ENCODE data around the gene CD59.
A peak's percentile ranks its signal among the peaks of the same experiment; 100 is the strongest.
"Not testable (repeated sequence)": the region's sequence is repeated elsewhere in the genome, so short reads cannot be mapped to it uniquely, and the experiment has no call there.

The CD59 gene

DNA sequence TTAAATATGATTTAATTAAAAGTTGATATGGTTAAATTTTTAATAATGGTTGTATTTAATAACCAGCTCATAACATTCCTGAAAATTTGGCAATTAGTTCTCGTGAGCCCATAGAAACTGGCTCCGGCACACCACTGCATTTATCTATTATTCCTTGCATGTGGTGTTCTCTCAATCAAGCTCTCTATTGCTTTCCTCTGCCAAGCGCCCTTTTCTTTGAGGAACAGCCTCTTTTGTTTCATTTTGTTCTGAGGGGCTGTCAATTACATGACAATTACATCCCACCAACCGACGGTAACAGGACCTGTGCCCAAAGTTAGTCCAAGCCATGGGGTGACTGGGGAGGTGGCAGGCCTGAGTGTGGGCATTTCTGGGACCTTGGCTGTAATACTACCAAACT lies 43.7 kb downstream of the CD59 start:
- no peak for DNase-seq

DNA sequence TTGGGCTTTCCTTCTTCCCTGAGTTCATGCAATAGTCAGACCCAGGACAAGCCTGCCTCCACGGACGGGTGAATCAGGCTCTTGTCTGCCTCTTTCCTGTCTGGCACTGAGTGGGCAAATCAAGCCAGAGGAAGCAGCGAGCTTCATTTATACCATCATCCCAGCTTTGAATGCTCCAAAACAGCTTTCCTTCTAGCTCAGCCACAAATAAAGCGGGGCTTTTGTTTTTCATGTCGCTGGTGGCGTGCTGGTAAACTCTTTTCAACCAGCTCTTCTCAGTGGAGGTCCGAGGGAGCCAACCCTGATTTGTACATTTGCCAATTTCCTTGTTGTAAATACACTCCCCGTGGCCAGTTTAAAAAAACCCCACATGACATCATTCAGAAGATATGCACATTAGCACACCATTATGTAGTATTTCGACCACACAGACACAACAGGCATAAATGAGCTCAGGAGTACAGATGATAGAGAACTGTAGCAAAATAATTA lies 44.2 kb downstream of the CD59 start:
- peak in 11 of 14 donors; percentile 19 to 75 (median 53) for DNase-seq

DNA sequence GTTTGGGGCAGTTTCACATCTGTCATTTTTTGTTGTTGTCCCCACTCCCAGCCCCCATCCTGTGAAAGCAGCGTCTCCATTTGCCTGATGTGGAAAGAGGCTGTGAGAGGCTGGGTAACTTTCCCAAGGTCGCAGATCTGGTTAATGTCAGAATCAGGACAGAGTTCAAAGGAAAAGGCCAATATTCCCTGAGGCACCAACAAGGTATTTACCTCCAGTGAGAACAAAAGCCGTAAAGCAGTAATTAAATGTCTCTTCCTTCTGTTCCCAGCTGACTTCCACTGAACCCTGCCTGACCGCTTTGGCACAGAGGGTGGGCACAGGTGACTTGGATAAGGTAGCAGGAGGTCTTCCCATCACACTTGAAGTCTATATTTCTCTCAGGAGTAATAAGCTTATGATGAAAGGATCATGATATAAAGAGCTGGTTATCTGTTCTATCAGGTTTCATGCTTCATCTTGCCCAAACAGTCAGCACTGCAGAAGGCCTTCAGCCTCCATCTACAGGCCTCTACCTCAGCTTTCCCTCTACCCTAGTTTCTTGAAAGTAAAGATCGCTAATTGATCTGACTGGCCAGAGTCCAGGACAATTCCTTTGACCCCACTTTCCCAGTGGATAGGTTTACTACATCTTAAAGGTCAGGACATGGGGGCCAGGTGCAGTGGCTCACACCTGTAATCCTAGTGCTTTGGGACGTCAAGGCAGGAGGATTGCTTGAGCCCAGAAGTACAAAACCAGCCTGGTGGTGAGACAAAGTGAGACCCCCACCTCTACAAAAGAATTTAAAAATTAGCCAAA lies 45.0 kb downstream of the CD59 start:
- DNase-seq: no peak

DNA sequence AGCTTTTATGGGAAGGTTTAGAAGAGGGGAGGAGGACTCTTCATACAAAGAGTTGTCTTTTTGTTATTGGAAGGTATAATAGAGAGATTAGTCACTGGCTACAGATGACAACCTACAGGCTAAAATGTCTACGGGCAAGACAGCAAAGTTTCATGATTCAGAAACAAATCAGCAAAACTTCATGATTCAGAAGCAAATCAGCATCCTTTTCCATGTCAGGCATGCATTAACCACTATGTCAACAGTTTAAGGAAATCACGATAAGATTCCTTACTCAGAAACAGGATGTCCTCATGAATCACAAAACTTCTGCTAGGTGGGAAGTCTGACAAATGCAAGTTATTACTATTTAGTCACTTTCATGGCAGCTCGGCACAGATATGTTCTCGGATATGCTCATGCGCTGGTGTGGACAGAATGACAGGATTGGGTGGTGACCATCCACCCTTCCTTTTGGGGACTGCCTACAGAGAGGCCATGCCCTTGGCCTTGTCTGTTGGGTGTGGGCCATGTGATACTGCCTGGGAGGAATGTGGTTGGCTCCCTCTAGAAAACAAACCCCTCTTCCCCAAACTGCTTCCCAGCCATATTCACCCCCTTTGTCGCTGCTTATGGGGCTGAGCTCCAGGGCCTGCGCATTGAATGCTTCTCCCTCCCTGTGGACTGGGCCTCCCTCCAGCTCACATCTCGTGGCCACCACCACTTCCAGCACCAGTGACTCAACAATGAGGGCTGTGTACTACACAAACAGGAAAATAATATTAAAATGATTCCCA lies 45.7 kb downstream of the CD59 start:
- peak in 10 of 14 donors; percentile 21 to 76 (median 38) for DNase-seq

DNA sequence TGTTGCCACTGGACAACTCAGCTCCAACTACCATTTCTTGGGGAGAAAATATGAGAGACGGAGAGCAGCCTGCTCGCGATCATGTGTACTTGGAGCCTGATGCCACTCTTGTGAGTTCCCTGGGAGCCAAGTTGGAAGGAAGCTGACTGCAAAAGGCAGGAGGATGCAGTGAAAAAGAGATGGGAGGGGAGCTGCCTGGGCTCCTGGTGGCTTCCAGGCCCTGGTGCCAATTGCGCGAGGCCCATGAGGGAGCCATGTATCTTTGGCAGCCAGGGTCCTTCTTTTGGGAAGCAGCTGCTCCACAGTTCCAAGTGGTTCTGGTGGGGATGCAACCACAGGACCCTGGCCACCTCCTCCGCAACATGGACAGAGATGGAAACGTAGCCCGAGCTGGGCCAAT lies 46.7 kb downstream of the CD59 start:
- no peak for DNase-seq

DNA sequence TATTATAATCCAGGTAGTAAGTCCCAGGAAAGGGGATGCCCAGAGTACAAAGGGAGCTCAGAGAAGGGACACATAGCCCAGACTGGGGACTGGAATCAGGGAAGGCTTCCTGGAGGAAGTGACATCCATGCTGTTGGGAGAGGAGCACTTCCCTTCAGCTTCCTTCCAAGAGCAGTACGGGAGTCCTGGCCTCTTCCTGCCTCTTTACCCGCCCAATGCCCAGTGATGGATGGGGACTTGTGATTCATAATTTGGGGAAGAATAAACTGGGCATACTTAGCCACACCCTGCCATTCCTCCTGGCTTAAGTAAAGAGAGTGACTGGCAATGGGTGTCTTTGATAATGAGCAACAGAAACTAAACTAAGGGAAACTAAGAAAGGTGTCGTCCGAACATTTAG lies 47.1 kb downstream of the CD59 start:
- no peak for DNase-seq

DNA sequence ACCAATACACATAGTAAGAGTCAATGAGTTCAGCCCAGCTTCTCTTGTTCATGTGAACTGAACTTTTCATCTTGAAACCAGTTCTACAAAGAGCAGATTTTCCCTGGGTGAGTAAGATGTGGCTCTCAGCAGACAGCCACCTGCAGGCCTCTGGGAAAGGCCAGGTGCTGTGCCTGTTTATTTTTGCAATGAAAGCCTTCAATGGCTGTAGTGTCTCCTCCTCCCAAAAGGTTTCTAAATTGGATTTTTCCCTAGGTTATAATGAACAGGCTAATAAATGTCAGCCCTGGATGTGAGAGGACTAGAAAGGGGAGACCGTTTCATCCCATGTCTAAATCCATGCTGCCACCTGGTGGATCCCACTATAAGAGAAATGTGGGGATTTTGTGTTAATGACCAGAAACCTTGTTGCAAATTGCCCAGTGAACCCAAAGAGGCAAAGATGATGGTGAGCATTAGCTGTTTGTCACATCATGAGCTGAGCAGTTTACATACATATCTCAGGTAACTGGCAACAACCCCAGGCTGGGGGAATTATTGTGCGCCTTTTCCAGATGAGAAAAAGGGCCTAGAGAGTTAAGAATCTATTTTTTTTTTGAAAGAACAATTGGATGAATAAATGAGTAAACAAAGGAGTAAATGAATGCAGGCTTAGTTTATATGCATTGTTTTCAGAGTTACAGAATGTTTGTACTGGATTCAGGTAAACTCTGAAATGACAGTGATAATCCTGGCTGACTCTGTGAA lies 48.3 kb downstream of the CD59 start:
- peak in 8 of 14 donors; percentile 17 to 60 (median 31) for DNase-seq

DNA sequence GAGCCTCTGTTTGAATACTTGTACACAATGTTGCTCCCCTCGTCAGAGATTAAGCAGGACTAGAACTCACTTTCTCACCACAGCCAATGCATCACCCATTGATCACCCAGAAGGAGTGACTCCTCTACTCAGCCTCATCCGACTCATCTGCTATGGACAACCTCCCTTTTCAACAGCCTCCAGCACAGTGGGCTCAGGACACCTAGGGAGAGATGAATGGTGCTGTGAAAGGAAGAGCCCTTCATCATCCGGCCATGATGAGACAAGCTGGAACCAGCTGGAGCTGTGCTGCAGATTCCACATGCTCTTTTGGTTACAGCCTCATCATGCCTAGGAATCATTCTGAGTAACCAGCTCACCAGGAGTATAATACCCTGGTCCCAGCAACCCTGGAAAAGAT lies 51.1 kb downstream of the CD59 start:
- no peak for DNase-seq

DNA sequence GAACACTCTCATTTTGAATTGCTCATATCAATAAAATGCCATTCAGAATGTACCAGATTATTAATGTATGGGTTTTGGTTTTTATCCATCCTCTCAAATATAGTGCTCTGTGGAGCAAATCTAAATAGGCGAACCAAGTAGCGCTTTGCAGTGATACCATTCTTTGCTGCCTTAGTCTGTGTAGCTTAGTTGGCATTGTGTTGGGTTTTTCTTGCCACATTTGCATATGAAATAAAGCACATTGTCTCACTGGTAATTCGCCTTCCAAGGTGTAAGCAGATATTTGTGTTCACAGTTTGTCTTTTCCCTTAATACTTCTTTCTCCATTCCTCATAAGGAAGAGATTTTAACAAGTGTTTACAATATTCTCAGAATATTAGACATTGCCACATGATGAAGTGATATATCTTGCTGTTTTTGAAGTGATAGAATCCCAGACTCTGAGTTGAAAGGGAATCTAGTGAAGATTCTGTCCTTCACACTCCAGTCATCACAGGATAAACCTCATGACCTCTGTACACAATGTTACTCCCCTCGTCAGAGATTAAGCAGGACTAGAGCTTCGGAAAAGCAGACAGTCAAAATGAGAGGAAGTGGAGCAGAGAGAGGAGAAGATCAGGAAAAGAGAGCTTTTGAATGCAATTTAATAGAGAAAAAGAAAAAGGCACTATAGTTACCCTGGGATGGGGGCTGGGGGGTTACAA lies 52.1 kb downstream of the CD59 start:
- DNase-seq: no peak

DNA sequence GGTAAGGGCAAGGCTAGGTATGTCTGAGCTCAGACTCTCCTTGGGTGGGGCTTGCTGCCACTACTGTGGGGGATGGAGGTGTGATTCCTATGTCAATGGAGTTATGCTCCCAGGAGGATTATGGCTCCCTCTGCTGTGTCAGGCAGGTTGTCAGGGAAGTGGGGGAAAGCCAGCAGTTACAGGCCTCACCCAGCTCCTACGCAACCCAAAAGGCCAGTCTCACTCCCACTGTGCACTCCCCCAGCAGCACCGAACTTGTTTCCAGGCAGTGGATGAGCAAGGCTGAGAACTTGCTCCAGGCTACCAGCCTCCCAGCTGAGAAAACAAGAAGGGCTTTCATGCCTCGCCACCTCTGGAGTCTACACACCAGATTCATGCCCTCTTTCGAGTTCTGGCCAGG lies 53.8 kb downstream of the CD59 start:
- peak in 1 of 14 donors; percentile 32 for DNase-seq

DNA sequence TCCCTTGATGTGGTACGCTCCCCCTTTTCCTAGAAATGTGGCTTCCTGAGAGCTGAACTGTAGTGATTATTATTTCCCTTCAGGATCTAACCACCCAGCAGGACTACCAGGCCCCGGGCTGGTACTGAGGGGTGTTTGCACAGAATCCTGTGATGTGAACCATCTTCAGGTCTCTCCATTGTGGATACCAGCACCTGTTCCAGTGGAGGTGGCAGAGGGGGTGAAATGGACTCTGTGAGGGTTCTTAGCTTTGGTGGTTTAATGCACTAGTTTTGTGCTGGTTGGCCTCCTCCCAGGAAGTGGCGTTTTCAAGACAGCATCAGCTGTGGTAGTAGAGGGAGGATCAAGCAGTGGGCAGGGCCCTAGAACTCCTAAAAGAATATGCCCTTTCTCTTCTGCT lies 54.2 kb downstream of the CD59 start:
- DNase-seq: no peak

DNA sequence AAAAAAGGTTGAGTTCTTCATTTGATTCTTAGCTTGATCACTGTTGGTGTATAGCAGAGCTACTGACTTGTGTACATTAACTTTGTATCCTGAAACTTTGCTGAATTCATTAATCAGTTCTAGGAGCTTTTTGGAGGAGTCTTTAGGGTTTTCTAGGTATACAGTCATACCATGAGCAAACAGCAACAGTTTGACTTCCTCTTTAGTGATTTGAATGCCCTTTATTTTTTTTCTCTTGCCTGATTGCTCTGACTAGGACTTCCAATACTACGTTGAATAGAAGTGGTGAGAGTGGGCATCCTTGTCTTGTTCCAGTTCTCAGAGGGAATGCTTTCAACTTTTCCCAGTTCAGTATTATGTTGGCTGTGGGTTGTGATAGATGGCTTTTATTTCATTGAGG lies 57.6 kb downstream of the CD59 start:
- DNase-seq: not testable (repeated sequence)

DNA sequence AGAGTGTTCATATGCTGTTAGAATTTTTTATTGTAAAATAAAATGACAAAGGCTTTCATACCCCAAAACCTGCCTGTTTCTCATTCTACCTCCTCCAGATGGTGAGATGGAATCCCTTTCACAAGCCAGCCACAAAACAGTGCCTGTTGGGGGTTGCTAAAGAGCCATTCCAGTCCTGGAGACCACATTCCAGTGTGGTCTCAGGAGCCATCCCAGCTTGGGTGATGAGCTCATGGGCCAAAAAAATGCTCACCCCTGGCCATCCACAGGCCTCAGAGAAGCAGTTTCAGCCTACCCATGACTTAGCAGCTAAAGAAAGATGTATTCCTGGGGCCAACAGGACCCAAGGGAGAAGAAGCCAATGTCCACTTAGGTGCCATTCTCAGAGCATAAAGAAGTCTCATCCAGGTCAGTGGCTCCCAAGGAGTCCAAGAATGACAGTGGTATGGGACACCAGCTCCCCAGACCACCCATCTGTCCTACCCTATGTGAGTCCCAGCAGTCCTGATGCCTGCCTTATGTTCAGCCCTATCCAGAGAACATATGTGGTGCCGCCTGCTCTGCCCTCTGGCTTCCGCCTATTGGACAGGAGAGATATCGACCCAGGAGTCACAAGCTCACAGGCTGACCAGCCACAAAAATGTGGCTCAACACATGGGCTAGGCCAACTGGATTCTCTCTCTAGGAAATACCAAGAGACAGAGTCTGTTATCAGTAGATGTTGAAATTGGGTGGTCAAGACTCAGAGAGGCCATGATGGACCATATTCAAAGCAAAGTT lies 62.0 kb downstream of the CD59 start:
- no peak for DNase-seq

DNA sequence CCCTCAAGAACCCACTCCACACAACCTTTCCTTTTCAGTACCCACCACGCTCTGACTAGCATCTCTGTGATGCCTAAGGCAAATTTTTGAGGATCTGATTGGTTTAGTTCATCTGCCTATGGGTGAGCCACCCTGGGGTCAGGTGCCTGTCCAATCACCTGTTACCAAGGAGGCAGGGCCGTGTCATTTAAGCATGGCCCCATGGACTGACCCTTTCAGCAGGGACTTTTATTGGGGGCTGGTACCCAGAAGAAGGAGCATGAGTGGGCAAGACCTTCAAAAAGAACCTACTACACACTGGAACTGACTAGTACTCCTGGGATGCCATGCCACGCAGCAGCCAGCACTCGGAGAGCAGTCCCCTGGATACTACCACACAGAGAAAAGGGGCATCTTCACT lies 64.0 kb downstream of the CD59 start:
- DNase-seq: no peak

DNA sequence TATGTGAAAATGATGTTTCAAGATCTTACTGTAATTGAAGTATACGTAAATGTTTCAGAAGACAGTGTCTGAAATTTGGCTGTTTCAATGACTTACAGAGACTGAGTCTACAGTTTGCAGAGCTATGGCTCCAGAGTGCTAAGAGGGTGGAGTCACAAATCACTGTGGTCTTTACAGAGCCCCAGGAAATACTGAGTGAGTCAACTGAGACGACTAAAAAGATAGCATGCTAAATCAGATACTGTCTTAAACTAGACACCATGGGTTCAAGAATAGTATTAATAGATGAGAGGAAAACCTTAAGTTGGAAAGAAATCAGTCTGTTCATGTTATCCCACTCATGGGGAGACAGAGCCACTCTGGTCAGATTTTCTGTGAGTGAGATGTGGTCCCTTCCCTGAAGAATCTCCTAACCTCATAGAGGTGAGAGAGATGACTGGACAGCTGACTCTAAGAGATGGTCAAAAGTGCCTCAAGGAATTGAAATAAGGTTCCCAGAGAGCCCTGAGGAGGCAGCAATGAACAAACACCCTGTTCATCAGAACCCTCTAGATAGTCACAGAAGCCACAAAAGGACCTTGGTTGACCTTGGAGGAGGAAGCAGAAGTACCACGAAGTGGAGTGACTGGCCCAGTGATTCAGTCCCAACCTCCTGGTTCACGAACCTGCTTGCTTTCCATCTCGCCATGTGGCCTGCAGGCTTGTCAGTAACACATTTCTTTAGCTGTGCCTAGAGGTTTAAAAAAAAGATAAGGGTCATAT lies 65.8 kb downstream of the CD59 start:
- no peak for DNase-seq

DNA sequence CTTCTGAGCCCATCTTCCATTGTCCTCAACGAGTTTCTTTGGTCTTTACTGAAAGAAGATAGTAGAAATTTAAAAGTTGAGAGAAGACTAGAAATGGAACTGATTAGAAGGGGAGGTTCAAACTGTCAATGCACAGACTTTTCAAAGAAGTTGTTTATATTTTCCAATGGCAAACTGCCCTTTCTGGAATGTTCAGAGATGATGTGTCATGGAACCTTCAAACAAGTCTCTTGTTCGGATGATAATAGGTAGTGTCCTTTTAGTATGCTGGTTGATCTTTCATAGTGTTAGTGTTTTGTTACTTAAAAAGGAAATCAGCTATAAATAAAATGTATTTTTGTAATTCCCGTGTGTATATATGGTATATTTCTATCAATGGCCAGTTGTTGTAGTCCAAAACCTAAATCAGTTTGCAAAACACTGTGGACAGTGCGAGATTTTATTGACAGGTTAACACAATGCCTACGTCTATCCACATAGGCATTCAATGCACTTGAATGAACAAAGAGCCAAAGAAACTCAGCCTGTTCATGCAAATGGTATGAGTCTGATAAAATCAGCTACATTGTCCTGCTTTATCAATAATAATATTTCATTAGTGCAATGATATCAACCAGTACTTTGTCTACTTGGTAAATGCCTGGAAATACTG lies 66.5 kb downstream of the CD59 start:
- no peak for DNase-seq

DNA sequence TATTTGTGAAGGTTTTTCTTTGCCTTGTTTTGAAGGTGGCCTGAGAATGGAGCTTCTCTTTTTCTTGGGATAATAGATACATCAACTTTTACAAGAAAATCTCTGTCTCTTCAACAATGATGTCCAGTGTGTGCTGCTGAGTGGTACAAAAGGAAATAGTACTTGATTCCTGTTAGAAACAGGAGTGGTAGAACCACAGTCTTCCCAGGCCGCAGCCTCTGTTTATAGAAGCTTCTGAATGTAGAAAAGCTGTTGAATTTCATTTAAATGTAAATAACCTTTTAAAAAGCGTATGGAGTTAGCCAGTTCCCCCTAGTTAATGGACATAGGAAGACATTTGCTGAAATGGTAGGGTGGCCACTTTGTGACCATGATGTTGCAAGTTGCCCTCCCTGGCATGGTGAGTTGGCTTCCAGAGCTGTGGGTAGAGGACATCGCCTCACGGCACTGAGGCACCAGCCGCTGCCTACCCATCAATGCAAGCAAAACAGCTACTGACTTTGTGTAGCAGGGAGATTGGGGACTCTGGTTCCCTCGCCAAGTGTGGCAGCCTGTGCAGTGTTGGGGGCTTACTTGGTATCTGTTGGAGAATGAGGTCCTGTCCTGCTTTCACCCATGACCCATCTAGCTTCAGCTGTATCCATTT lies 67.1 kb downstream of the CD59 start:
- no peak for DNase-seq

DNA sequence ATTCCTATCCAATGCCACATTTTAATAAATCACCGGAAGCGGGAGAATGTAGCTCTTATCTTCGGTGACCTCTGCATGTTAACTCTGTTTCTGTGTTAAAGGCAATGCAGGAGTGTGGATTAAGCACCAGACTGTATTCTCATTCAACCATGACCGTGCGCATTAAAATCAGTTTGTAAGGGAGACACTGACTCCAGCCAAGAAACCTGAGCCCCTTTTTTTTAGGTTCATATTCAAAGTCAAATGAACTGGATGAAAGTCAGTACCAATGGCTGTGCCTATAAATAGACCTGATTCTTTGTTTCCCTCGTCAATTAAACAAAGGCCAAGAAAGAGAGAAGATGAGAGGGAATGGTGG lies 67.8 kb downstream of the CD59 start:
- DNase-seq: no peak

DNA sequence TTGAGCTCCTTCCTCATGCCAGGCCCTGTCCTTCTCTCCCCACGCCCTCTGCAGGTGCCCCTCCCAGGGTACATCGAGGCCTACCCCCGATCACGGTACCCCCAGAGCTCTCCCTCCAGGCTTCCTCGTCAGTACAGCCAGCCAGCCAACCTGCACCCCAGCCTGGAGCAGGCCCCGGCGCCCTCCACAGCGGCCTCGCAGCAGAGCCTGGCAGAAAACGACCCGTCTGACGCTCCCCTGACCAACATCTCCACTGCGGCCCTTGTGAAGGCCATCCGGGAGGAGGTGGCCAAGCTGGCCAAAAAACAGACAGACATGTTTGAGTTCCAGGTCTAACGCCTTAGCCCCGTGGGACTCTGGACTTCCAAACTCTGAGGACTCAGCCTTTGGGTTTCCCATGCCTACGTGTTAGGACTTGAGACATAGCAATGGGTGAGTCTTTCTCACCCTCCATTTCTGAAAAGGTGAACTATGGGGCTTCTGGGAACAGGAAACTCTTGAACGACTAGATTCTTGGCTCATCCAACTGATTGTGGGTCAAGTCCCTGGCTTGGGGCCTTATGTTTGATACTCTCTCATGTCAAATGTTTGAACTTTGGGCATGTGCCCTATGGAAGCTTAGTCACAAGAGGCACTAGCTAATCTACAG lies 68.3 kb downstream of the CD59 start:
- no peak for DNase-seq
